Measurements from ENCODE around the gene FXYD2. TPM values are rescaled to one million over a fixed set of nuclear protein-coding genes. Genes with fewer than 3 reads are reported as not detected.

The FXYD2 gene
- total RNA-seq, 1 experiment from 2014 or later: 9.0 TPM

- intact Hi-C loops (cut with micrococcal nuclease; ENCODE audit: unreplicated experiment): no loop called here
- Mint-ChIP-seq H3K9me3 (ENCODE audit: low read depth, unreplicated experiment) (no peaks in the 10 kb centered on the region), H3K4me1 (ENCODE audit: low read depth, unreplicated experiment) (peaks cover 8% of the 10 kb centered on the region), H3K27me3 (ENCODE audit: unreplicated experiment) (peaks cover 12% of the 10 kb centered on the region), H3K4me3 (ENCODE audit: low read depth, unreplicated experiment) (no peak overlapping the region), H3K36me3 (ENCODE audit: insufficient read depth, unreplicated experiment) (no peaks in the 10 kb centered on the region), H3K27ac (ENCODE audit: unreplicated experiment) (no peak overlapping the region)
- no peak for TF ChIP-seq CTCF (IDR thresholded peaks at IDR 0.05; ENCODE audit: unreplicated experiment)
- BruUV-seq (replicated peaks): no TSS peak
- CTCF ChIA-PET: interaction anchor here (0.6 kb wide), 1 partner anchor 458 kb away, joined by 5 read pairs; no protein-coding TSS in a partner anchor
- DNase-seq: no peak
Observed at GRCh38 chr11:117805045-117805444, 19.5 kb downstream of the FXYD2 start.

GRCh38 chr11:117803896-117804295, 20.6 kb downstream of the FXYD2 start:
- intact Hi-C loops (cut with micrococcal nuclease; ENCODE audit: unreplicated experiment): no loop called here
- TF ChIP-seq CTCF (IDR thresholded peaks at IDR 0.05; ENCODE audit: unreplicated experiment): no peak
- Mint-ChIP-seq H3K9me3 (ENCODE audit: low read depth, unreplicated experiment) (no peaks in the 10 kb centered on the region), H3K27me3 (ENCODE audit: unreplicated experiment) (peaks cover 15% of the 10 kb centered on the region), H3K4me3 (ENCODE audit: low read depth, unreplicated experiment) (no peak overlapping the region), H3K4me1 (ENCODE audit: low read depth, unreplicated experiment) (no peaks in the 10 kb centered on the region), H3K27ac (ENCODE audit: unreplicated experiment) (no peak overlapping the region), H3K36me3 (ENCODE audit: insufficient read depth, unreplicated experiment) (no peaks in the 10 kb centered on the region)
- no peak for DNase-seq
- BruUV-seq (replicated peaks): no TSS peak
- CTCF ChIA-PET: interaction anchor here (0.8 kb wide), 1 partner anchor 378 kb away, joined by 3 read pairs; no protein-coding TSS in a partner anchor

GRCh38 chr11:117799634-117800033, 24.9 kb downstream of the FXYD2 start:
- Mint-ChIP-seq H3K36me3 (ENCODE audit: insufficient read depth, unreplicated experiment) (no peaks in the 10 kb centered on the region), H3K9me3 (ENCODE audit: low read depth, unreplicated experiment) (no peaks in the 10 kb centered on the region), H3K27ac (ENCODE audit: unreplicated experiment) (no peak overlapping the region), H3K4me3 (ENCODE audit: low read depth, unreplicated experiment) (no peak overlapping the region), H3K27me3 (ENCODE audit: unreplicated experiment) (peaks cover 54% of the 10 kb centered on the region), H3K4me1 (ENCODE audit: low read depth, unreplicated experiment) (no peaks in the 10 kb centered on the region)
- no peak for TF ChIP-seq CTCF (IDR thresholded peaks at IDR 0.05; ENCODE audit: unreplicated experiment)
- BruUV-seq (replicated peaks): no TSS peak
- no peak for DNase-seq
- intact Hi-C loops (cut with micrococcal nuclease; ENCODE audit: unreplicated experiment): no loop called here
- CTCF ChIA-PET: interaction anchor here (1.2 kb wide), 1 partner anchor 9 kb away, joined by 3 read pairs; no protein-coding TSS in a partner anchor

GRCh38 chr11:117796872-117797529, 27.5 kb downstream of the FXYD2 start, which contains the start of gene DSCAML1:
DSCAML1 (minus strand) TSS chr11:117797216; CDS start chr11:117797079, 137 bp downstream.
- no peak for TF ChIP-seq CTCF (IDR thresholded peaks at IDR 0.05; ENCODE audit: unreplicated experiment)
- Mint-ChIP-seq H3K4me1 (ENCODE audit: low read depth, unreplicated experiment) (no peaks in the 10 kb centered on the region), H3K27me3 (ENCODE audit: unreplicated experiment) (peaks cover 81% of the 10 kb centered on the region), H3K27ac (ENCODE audit: unreplicated experiment) (no peak within 1 kb of the TSS), H3K9me3 (ENCODE audit: low read depth, unreplicated experiment) (no peaks in the 10 kb centered on the region), H3K4me3 (ENCODE audit: low read depth, unreplicated experiment) (peak within 1 kb of the TSS; percentile 47), H3K36me3 (ENCODE audit: insufficient read depth, unreplicated experiment) (no peaks in the 10 kb centered on the region)
- BruUV-seq (replicated peaks): no TSS peak
- intact Hi-C loops (cut with micrococcal nuclease; ENCODE audit: unreplicated experiment): no loop called here
- DNase-seq: no peak
- CTCF ChIA-PET: no interaction called here

Measured in Calu3 (cell line).